Left ventricle myocardium inferior (tissue), 1 donor: ENCODE data around the gene CYB561D2. TPM values are rescaled to one million over a fixed set of nuclear protein-coding genes. Genes with fewer than 3 reads are reported as not detected.

ENCODE experiments used
- DNase-seq: peaks from one replicate; pipeline ENCODE4 v3.0.0-alpha.2; 2020
- H3K27ac ChIP-seq: fragments of 200-600 bp; replicated peaks from 2 replicates; pipeline ENCODE4 v1.8.0; 2021
- H3K27me3 ChIP-seq: fragments of 200-600 bp; 2 replicates; pipeline ENCODE4 v1.8.0; 2021; ENCODE audit warnings: low read depth
- H3K36me3 ChIP-seq: fragments of 200-600 bp; 2 replicates; pipeline ENCODE4 v1.8.0; 2021
- H3K4me1 ChIP-seq: fragments of 200-600 bp; 2 replicates; pipeline ENCODE4 v1.8.0; 2021
- H3K4me3 ChIP-seq: fragments of 200-600 bp; 2 replicates; pipeline ENCODE4 v1.8.0; 2021; ENCODE audit warnings: mild to moderate bottlenecking, moderate library complexity
- H3K9me3 ChIP-seq: fragments of 200-600 bp; replicated peaks from 2 replicates; pipeline ENCODE4 v1.8.0; 2021
- intact Hi-C: fragments of 100-400 bp; cut with micrococcal nuclease; formaldehyde crosslinking; loops from one replicate; pipeline ENCODE4 v1.11.0; 2022
- total RNA-seq: library from RNA; stranded (reverse); fragmentation: NEBNext Ultra II Directional; extraction: Animal tissue kit (Norgen Biotek cat#: 25700); gene quantifications from one replicate; pipeline ENCODE4 v1.2.1, GENCODE V29; 2021
- TF ChIP-seq, protein P1 (sequence below): fragments of 200-600 bp; IDR thresholded peaks from 2 replicates; pipeline ENCODE4 v1.8.0; 2021; ENCODE audit warnings: antibody characterized with exemption, mild to moderate bottlenecking, borderline replicate concordance
- donor health status: DM: no; HTN: yes; CAD: no; lungs with severe emphysema.

CYB561D2 gene
- total RNA-seq, 1 donor from 2014 or later: 7.0 TPM

DNA sequence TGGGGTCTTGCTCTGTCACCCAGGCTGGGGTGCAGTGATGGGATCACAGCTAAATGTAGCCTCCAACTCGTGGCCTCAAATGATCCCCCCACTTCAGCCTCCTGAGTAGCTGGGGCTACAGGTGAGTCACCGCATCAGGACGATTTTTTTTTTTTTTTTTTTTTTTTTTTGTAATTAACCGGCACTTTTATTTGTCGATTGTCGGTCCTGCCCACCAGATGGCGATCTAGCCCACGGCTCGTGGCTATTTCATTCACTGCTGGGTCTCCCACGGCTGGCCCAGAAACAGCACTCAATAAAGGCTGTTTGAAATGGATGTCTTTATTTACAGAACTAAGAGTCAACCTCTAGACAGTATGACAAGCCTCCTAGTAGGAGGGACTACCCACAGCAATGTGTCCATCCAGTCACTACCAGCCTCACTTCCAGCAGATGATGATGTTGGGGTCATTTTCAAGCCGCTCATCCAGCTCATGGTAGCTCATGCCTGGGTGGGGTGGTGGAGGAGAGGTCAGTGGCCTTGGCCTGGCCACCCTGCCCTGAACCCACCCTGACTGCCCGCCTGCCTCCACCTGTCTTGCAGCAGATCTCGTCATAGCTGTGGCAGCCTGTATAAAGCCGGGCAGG, 3.4 kb upstream of the CYB561D2 start:
- Histone ChIP-seq H3K4me1 (peaks cover 44% of the 10 kb centered on the region), H3K36me3 (peaks cover 15% of the 10 kb centered on the region), H3K27me3 (no peaks in the 10 kb centered on the region), H3K9me3 (no peaks in the 10 kb centered on the region), H3K27ac (peak overlapping the region; percentile 16), H3K4me3 (no peak overlapping the region)
- peak; percentile 61 for DNase-seq
- intact Hi-C loops: loop anchor here (5.0 kb wide), 1 partner anchor 195 kb away; no protein-coding TSS in a partner anchor
- TF ChIP-seq, protein P1, sequence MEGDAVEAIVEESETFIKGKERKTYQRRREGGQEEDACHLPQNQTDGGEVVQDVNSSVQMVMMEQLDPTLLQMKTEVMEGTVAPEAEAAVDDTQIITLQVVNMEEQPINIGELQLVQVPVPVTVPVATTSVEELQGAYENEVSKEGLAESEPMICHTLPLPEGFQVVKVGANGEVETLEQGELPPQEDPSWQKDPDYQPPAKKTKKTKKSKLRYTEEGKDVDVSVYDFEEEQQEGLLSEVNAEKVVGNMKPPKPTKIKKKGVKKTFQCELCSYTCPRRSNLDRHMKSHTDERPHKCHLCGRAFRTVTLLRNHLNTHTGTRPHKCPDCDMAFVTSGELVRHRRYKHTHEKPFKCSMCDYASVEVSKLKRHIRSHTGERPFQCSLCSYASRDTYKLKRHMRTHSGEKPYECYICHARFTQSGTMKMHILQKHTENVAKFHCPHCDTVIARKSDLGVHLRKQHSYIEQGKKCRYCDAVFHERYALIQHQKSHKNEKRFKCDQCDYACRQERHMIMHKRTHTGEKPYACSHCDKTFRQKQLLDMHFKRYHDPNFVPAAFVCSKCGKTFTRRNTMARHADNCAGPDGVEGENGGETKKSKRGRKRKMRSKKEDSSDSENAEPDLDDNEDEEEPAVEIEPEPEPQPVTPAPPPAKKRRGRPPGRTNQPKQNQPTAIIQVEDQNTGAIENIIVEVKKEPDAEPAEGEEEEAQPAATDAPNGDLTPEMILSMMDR: peak; percentile 70

- DNase-seq: no peak
- intact Hi-C loops: no loop called here
- no peaks in the 10 kb centered on the region for H3K9me3 ChIP-seq
- peaks cover 41% of the 10 kb centered on the region for H3K36me3 ChIP-seq
- no peaks in the 10 kb centered on the region for H3K27me3 ChIP-seq
- peak overlapping the region; percentile 96 for H3K27ac ChIP-seq
- H3K4me3 ChIP-seq: peak overlapping the region; percentile 80
- TF ChIP-seq, protein P1: no peak
- H3K4me1 ChIP-seq: peaks cover 66% of the 10 kb centered on the region
Observed at GRCh38 chr3:50350213-50350526, 492 bp upstream of the CYB561D2 start.

DNA sequence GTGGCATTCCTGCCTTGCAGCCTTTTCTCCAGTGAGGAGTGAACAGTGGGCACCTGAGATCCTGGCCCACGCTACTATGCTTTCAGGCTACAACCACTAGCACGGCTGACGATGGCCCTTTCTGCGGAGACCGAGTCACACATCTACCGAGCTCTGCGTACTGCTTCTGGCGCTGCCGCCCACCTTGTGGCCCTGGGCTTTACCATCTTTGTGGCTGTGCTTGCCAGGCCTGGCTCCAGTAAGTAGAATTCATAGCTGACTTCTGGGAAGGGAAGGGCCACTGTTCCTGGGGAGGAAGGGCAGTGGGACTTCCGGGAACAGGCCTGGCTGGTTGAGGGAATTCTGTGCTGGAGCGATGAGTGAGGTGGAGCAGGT, 648 bp downstream of the CYB561D2 start:
- Histone ChIP-seq H3K27me3 (no peaks in the 10 kb centered on the region), H3K36me3 (peaks cover 52% of the 10 kb centered on the region), H3K4me1 (peaks cover 67% of the 10 kb centered on the region), H3K27ac (peak overlapping the region; percentile 96), H3K9me3 (no peaks in the 10 kb centered on the region), H3K4me3 (peak overlapping the region; percentile 80)
- intact Hi-C loops: no loop called here
- TF ChIP-seq, protein P1: no peak
- no peak for DNase-seq

DNA sequence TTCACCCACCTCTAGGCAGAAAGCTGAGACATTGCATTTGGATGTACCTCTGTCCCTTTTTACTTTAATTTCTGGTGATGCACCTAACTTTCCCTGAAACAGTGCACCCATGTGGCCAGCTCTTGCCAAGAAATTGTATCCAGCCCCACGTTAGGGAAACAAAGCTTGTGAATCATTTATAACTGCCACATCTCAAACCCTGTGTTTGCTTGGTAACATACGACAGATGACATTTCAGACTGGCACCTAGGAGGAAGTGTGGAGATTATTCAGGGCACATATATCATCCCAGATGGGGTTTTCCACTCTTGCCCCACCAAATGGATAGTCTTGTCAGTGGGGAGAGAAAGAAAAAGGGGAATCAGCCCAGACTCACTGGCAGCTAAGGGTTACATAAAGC, 2.1 kb downstream of the CYB561D2 start:
- Histone ChIP-seq H3K27ac (no peak overlapping the region), H3K27me3 (no peaks in the 10 kb centered on the region), H3K36me3 (peaks cover 60% of the 10 kb centered on the region), H3K4me3 (no peak overlapping the region), H3K4me1 (peaks cover 78% of the 10 kb centered on the region), H3K9me3 (no peaks in the 10 kb centered on the region)
- no peak for DNase-seq
- intact Hi-C loops: no loop called here
- TF ChIP-seq, protein P1: no peak

- no peaks in the 10 kb centered on the region for H3K9me3 ChIP-seq
- H3K4me1 ChIP-seq: peaks cover 85% of the 10 kb centered on the region
- H3K27ac ChIP-seq: no peak overlapping the region
- H3K36me3 ChIP-seq: peaks cover 55% of the 10 kb centered on the region
- TF ChIP-seq, protein P1: no peak
- no peaks in the 10 kb centered on the region for H3K27me3 ChIP-seq
- no peak overlapping the region for H3K4me3 ChIP-seq
- no peak for DNase-seq
- intact Hi-C loops: no loop called here
Observed at GRCh38 chr3:50353245-50354004, 2.8 kb downstream of the CYB561D2 start.
